ENCODE data around the gene HOXB9.

DNA sequence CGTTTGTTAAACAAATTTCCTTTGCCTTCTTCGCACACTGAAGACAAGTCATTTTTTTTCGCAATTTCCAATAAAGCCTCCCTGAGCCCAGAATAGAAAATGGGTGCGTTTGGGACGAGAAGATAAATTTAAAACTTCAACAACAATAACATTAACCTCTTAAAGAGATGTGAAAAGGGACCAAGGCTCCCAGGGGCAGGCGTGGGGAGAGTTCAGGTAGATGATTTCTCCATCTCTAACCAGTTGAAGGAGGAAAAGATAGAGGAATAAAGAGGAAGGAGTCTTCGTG, 46.7 kb downstream of the HOXB9 start:
- no peak for TF ChIP-seq POLR2A (IDR thresholded peaks at IDR 0.05)
- TF ChIP-seq, protein P1, sequence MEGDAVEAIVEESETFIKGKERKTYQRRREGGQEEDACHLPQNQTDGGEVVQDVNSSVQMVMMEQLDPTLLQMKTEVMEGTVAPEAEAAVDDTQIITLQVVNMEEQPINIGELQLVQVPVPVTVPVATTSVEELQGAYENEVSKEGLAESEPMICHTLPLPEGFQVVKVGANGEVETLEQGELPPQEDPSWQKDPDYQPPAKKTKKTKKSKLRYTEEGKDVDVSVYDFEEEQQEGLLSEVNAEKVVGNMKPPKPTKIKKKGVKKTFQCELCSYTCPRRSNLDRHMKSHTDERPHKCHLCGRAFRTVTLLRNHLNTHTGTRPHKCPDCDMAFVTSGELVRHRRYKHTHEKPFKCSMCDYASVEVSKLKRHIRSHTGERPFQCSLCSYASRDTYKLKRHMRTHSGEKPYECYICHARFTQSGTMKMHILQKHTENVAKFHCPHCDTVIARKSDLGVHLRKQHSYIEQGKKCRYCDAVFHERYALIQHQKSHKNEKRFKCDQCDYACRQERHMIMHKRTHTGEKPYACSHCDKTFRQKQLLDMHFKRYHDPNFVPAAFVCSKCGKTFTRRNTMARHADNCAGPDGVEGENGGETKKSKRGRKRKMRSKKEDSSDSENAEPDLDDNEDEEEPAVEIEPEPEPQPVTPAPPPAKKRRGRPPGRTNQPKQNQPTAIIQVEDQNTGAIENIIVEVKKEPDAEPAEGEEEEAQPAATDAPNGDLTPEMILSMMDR (IDR thresholded peaks at IDR 0.05), result no peak
- no peak for TF ChIP-seq EP300 (IDR thresholded peaks at IDR 0.05)
- TF ChIP-seq POLR2AphosphoS5 (IDR thresholded peaks at IDR 0.05), result no peak
